Neural progenitor cell (in vitro differentiated cells): Measurements from ENCODE around the gene EMP1. TPM values are rescaled to one million over a fixed set of nuclear protein-coding genes. Genes with fewer than 3 reads are reported as not detected.

ENCODE experiments used
- DNase-seq: peaks from one replicate; pipeline ENCODE4 v3.0.0-alpha.2; 2016; ENCODE audit warnings: low spot score
- H2AFZ ChIP-seq: fragments of 200-600 bp; sonication (generic); replicated peaks from 2 replicates; pipeline ENCODE4 v1.6.1; 2016; ENCODE audit warnings: antibody characterized with exemption
- H3F3A ChIP-seq: fragments of 200-600 bp; sonication (generic); 2 replicates; pipeline ENCODE4 v1.6.1; 2016; ENCODE audit warnings: antibody characterized with exemption, low read depth
- H3K27ac ChIP-seq: fragments of 200-600 bp; sonication (generic); 2 replicates; pipeline ENCODE4 v1.5.1; 2016; ENCODE audit warnings: mild to moderate bottlenecking
- H3K27me3 ChIP-seq: fragments of 200-600 bp; sonication (generic); 2 replicates; pipeline ENCODE4 v1.6.1; 2016; ENCODE audit warnings: mild to moderate bottlenecking, moderate library complexity
- H3K36me3 ChIP-seq: fragments of 200-600 bp; sonication (generic); 2 replicates; pipeline ENCODE4 v1.5.1; 2016
- H3K4me1 ChIP-seq: fragments of 200-600 bp; sonication (generic); 2 replicates; pipeline ENCODE4 v1.6.1; 2016; ENCODE audit warnings: mixed run types
- H3K4me2 ChIP-seq: fragments of 200-600 bp; sonication (generic); 2 replicates; pipeline ENCODE4 v1.6.1; 2016
- H3K4me3 ChIP-seq: fragments of 200-600 bp; sonication (generic); 2 replicates; pipeline ENCODE4 v1.5.1; 2016
- H3K79me2 ChIP-seq: fragments of 200-600 bp; sonication (generic); 2 replicates; pipeline ENCODE4 v1.6.1; 2016; ENCODE audit warnings: low read depth
- H3K9ac ChIP-seq: fragments of 200-600 bp; sonication (generic); 2 replicates; pipeline ENCODE4 v1.6.1; 2016
- H3K9me3 ChIP-seq: fragments of 200-600 bp; sonication (generic); 2 replicates; pipeline ENCODE4 v1.5.1; 2016; ENCODE audit warnings: low read depth
- H4K20me1 ChIP-seq: fragments of 200-600 bp; sonication (generic); 2 replicates; pipeline ENCODE4 v1.6.1; 2016; ENCODE audit warnings: low read depth
- H3K27ac Mint-ChIP-seq: 3 replicates; pipeline ENCODE4 v1.8.0; 2021; ENCODE audit warnings: mixed read lengths
- H3K27me3 Mint-ChIP-seq: 2 replicates; pipeline ENCODE4 v1.8.0; 2022; ENCODE audit warnings: low read depth, mild to moderate bottlenecking, inconsistent platforms, moderate library complexity, mixed read lengths; ENCODE audit not compliant: insufficient read depth
- H3K36me3 Mint-ChIP-seq: 3 replicates; pipeline ENCODE4 v1.8.0; 2021; ENCODE audit warnings: mixed read lengths
- H3K4me1 Mint-ChIP-seq: 3 replicates; pipeline ENCODE4 v1.8.0; 2021; ENCODE audit warnings: mixed read lengths
- H3K4me3 Mint-ChIP-seq: 3 replicates; pipeline ENCODE4 v1.8.0; 2021; ENCODE audit warnings: mild to moderate bottlenecking, moderate library complexity, mixed read lengths
- H3K9me3 Mint-ChIP-seq: 3 replicates; pipeline ENCODE4 v1.8.0; 2020; ENCODE audit warnings: mixed read lengths
- EZH2 ChIP-seq: fragments of 200-600 bp; sonication (generic); IDR thresholded peaks from 2 replicates; pipeline ENCODE4 v1.6.1; 2017; ENCODE audit warnings: antibody characterized with exemption, mild to moderate bottlenecking, moderate library complexity
- EZH2phosphoT487 ChIP-seq: fragments of 200-600 bp; sonication (generic); IDR thresholded peaks from 2 replicates; pipeline ENCODE4 v1.6.1; 2017; ENCODE audit warnings: antibody characterized with exemption
- total RNA-seq: library from RNA; depleted of rRNA; stranded (reverse); fragments of >200 nt; gene quantifications from 2 replicates; pipeline ENCODE4 v1.2.3, GENCODE V29; 2015; ENCODE audit warnings: low replicate concordance
- TF ChIP-seq, protein P1 (sequence below): fragments of 200-600 bp; sonication (generic); IDR thresholded peaks from 2 replicates; pipeline ENCODE4 v1.5.1; 2017; ENCODE audit warnings: antibody characterized with exemption, mild to moderate bottlenecking

Gene EMP1
- total RNA-seq, 1 donor from 2014 or later, result not detected

DNA sequence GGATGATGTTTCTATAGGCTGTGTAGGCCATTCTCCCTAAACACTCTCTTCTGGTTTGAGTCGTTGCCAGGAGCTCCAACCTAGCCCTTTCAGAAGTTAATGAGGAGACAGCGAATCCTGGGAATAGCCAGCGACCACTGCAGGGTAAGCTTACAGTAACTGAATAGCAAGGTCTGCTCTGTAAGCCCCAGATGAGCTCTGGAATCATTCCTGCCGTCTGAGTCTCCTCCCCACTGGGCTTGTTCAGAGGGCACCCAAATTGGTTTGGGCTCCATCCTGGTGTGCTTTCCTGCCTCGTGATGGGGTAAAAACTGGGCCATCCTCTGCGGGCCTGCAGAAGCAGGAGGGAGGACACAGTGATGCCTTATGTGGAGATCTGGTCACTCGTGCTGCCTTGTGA is 43.3 kb upstream of the EMP1 start:
- no peak overlapping the region for H3K9ac ChIP-seq
- Mint-ChIP-seq H3K36me3 (peaks cover 2% of the 10 kb centered on the region), H3K27me3 (no peaks in the 10 kb centered on the region), H3K4me3 (no peak overlapping the region), H3K4me1 (no peaks in the 10 kb centered on the region), H3K27ac (peak overlapping the region; percentile 75), H3K9me3 (peaks cover 3% of the 10 kb centered on the region)
- peaks cover 16% of the 10 kb centered on the region for H3F3A ChIP-seq
- peaks cover 9% of the 10 kb centered on the region for H3K4me1 ChIP-seq
- H3K9me3 ChIP-seq, result no peaks in the 10 kb centered on the region
- H3K79me2 ChIP-seq, result no peaks in the 10 kb centered on the region
- H2AFZ ChIP-seq, result peak overlapping the region; percentile 98
- TF ChIP-seq EZH2, result no peak
- TF ChIP-seq, protein P1, sequence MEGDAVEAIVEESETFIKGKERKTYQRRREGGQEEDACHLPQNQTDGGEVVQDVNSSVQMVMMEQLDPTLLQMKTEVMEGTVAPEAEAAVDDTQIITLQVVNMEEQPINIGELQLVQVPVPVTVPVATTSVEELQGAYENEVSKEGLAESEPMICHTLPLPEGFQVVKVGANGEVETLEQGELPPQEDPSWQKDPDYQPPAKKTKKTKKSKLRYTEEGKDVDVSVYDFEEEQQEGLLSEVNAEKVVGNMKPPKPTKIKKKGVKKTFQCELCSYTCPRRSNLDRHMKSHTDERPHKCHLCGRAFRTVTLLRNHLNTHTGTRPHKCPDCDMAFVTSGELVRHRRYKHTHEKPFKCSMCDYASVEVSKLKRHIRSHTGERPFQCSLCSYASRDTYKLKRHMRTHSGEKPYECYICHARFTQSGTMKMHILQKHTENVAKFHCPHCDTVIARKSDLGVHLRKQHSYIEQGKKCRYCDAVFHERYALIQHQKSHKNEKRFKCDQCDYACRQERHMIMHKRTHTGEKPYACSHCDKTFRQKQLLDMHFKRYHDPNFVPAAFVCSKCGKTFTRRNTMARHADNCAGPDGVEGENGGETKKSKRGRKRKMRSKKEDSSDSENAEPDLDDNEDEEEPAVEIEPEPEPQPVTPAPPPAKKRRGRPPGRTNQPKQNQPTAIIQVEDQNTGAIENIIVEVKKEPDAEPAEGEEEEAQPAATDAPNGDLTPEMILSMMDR, result no peak
- TF ChIP-seq EZH2phosphoT487, result no peak
- no peak overlapping the region for H3K4me3 ChIP-seq
- H4K20me1 ChIP-seq, result no peaks in the 10 kb centered on the region
- H3K27ac ChIP-seq, result no peak overlapping the region
- no peaks in the 10 kb centered on the region for H3K27me3 ChIP-seq
- DNase-seq, result no peak
- no peaks in the 10 kb centered on the region for H3K36me3 ChIP-seq
- H3K4me2 ChIP-seq, result no peak overlapping the region

DNA sequence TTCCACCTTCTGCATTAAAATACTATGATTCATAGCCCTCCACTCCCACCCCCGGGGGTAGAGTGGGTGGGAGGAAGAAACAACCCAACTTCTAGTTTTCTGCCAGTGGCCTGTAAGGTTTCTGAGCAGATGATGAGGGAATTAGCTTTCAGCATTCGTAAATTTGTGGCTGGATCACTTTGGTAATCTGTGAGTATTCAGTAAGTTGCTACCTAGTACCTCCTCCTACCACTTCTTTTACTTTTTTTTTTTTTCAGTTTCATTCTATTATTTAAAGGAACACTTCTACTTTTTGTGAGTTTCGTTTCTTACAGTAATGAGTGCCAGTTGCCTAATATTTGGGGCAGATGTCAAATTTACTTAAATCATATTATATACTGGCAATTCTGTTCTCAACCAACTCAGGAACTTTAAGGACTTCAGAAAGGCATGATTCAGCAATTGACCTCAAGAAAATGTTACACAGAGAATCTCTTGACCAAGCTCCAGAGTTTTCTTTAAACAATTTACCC is 42.4 kb upstream of the EMP1 start:
- no peak overlapping the region for H3K4me3 Mint-ChIP-seq
- H3K4me2 ChIP-seq, result no peak overlapping the region
- no peak overlapping the region for H3K27ac ChIP-seq
- H3K9me3 ChIP-seq, result no peaks in the 10 kb centered on the region
- no peak for DNase-seq
- H3K4me1 ChIP-seq, result peaks cover 9% of the 10 kb centered on the region
- no peaks in the 10 kb centered on the region for H3K27me3 Mint-ChIP-seq
- TF ChIP-seq EZH2phosphoT487 (no peak), EZH2 (no peak)
- TF ChIP-seq, protein P1, result no peak
- H4K20me1 ChIP-seq, result no peaks in the 10 kb centered on the region
- H3K4me3 ChIP-seq, result no peak overlapping the region
- H3F3A ChIP-seq, result peaks cover 16% of the 10 kb centered on the region
- H3K9ac ChIP-seq, result no peak overlapping the region
- H3K79me2 ChIP-seq, result no peaks in the 10 kb centered on the region
- H3K9me3 Mint-ChIP-seq, result peaks cover 3% of the 10 kb centered on the region
- H3K27me3 ChIP-seq, result no peaks in the 10 kb centered on the region
- H3K27ac Mint-ChIP-seq, result no peak overlapping the region
- no peaks in the 10 kb centered on the region for H3K36me3 ChIP-seq
- H3K4me1 Mint-ChIP-seq, result no peaks in the 10 kb centered on the region
- peaks cover 2% of the 10 kb centered on the region for H3K36me3 Mint-ChIP-seq
- peak overlapping the region; percentile 70 for H2AFZ ChIP-seq

DNA sequence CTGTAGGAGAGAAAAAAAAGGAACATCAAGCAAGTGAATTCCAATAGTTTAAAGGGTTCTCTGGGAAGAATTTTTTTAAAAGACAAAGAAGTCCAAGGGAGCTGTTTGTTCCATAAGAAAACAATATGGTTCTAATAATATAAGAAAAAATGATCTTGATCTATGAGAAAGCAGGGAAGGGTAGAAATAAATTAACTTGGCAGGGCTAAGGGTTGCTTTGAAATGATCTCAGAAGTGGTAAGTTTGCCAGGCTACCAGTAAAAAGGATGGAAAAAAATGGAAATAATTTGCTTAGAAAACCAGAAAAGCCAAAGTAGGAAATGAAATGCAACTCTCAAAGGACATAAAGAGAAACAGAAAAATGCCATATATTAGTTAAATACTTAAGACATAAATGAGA is 41.7 kb upstream of the EMP1 start:
- no peak overlapping the region for H2AFZ ChIP-seq
- no peaks in the 10 kb centered on the region for H3K27me3 ChIP-seq
- no peak for TF ChIP-seq EZH2
- no peak overlapping the region for H3K4me3 ChIP-seq
- H3K27ac Mint-ChIP-seq, result no peak overlapping the region
- H3K9ac ChIP-seq, result no peak overlapping the region
- peaks cover 16% of the 10 kb centered on the region for H3F3A ChIP-seq
- no peak for DNase-seq
- H3K27ac ChIP-seq, result no peak overlapping the region
- H3K36me3 ChIP-seq, result no peaks in the 10 kb centered on the region
- peaks cover 2% of the 10 kb centered on the region for H3K36me3 Mint-ChIP-seq
- peaks cover 9% of the 10 kb centered on the region for H3K4me1 ChIP-seq
- peaks cover 3% of the 10 kb centered on the region for H3K9me3 Mint-ChIP-seq
- H3K4me1 Mint-ChIP-seq, result no peaks in the 10 kb centered on the region
- H3K9me3 ChIP-seq, result no peaks in the 10 kb centered on the region
- no peaks in the 10 kb centered on the region for H4K20me1 ChIP-seq
- no peaks in the 10 kb centered on the region for H3K79me2 ChIP-seq
- no peak overlapping the region for H3K4me3 Mint-ChIP-seq
- no peaks in the 10 kb centered on the region for H3K27me3 Mint-ChIP-seq
- no peak overlapping the region for H3K4me2 ChIP-seq

DNA sequence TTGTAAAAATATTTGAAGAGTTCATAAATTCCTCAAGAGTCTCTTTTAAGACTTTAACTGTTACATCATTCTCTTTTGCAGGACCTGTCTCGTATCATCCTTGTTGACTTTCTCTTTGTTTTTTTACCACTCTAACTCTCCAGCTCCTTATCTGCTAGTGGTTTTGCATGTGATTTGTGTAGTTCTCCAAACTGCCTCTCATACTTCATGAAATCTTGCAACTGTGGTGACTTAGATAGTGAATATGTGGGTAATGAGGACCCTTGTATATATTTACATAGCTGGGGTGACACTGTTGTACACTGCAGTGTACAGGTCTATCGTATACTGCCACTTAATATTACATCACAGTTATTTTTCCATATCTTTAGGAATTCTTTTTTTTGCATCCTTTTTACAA is 40.2 kb upstream of the EMP1 start:
- Histone ChIP-seq H3K4me2 (no peak overlapping the region), H3K4me1 (peaks cover 9% of the 10 kb centered on the region), H3K36me3 (no peaks in the 10 kb centered on the region), H3K4me3 (no peak overlapping the region), H4K20me1 (no peaks in the 10 kb centered on the region), H3K27me3 (no peaks in the 10 kb centered on the region), H3K79me2 (no peaks in the 10 kb centered on the region), H3K9me3 (no peaks in the 10 kb centered on the region), H2AFZ (no peak overlapping the region), H3F3A (peaks cover 16% of the 10 kb centered on the region), H3K27ac (no peak overlapping the region), H3K9ac (no peak overlapping the region)
- DNase-seq, result no peak
- Mint-ChIP-seq H3K4me1 (no peaks in the 10 kb centered on the region), H3K27me3 (no peaks in the 10 kb centered on the region), H3K9me3 (no peaks in the 10 kb centered on the region), H3K27ac (no peak overlapping the region), H3K36me3 (peaks cover under 1% of the 10 kb centered on the region), H3K4me3 (no peak overlapping the region)
- TF ChIP-seq, protein P1, result no peak
